HG03520 (cell line): Measurements from ENCODE around the gene KCNJ16.
A peak's percentile ranks its signal among the peaks of the same experiment; 100 is the strongest.

ENCODE experiments used
- ATAC-seq: cut with Tn5 transposase; IDR thresholded peaks from one replicate; pipeline ENCODE4 v1.9.1; 2021; ENCODE audit warnings: mild to moderate bottlenecking, moderate library complexity; ENCODE audit not compliant: unreplicated experiment

The KCNJ16 gene

GRCh38 chr17:70168044-70168976, 93.3 kb downstream of the KCNJ16 start:
- ATAC-seq: no peak

GRCh38 chr17:70168977-70169708, 94.1 kb downstream of the KCNJ16 start, which contains the start of gene KCNJ2:
KCNJ2 (plus strand) TSS chr17:70169532; CDS start chr17:70175040, 5,508 bp downstream.
- ATAC-seq: peak; percentile 93

DNA sequence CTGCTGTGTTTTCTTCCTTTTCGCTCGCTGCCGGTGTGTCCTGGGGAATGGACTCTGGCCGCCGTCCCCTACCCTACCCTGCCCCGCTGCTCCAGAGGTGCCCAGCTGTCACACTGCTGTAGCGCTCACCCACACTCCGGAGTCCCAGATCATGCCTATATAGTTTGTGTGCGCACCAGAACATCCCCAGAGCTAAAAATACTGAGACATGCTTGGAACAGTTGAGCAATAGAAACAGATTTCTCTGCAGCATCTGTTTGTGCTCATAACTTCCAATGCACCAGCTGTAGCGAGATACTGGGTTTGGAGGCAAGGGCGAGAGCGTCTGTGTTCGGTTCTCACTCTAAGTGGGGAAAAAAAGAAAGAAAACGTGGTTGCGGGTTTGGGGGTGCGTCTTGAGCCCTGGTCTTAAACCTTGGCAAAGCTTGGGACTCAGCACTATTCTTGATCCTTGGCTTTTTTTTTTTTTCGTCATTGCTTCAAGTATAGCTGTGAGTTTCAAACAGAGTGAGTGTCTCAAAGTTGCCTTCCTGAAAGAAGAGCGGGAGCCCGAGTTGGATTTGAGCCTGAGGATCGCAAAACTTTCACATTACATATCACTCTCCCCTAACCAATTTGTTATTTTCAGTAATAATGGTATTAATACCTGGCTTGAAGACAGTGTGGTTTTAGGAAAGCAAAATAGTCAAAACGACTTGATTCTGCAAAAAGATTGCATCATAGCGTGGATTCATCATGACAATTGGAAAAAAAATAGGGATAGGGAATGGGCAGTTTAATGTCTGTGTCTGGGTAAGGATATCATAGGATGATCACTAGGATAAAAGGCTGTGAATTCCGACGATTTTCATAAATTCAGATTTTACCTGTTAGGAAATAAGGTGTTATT, 94.9 kb downstream of the KCNJ16 start:
- no peak for ATAC-seq

DNA sequence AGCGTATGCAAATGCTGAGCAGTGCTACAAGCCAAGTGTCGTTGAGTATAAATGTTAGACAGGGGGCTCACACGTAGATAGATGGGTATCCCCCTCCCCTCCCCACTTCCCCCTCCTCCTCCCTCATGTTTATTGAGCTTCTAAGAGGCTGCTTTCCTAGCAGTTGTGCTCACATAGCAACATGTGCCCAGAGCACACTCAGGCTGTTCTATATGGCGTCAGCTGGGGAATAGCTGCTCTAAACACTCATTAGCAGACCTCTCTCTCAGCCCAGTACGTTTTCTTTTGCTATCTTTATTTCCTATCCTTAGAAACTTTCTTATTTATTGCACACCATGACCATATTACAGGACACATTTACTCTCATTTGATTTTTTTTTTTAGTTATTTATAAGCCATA, 96.1 kb downstream of the KCNJ16 start:
- no peak for ATAC-seq

GRCh38 chr17:70172449-70172848, 97.4 kb downstream of the KCNJ16 start:
- no peak for ATAC-seq

DNA sequence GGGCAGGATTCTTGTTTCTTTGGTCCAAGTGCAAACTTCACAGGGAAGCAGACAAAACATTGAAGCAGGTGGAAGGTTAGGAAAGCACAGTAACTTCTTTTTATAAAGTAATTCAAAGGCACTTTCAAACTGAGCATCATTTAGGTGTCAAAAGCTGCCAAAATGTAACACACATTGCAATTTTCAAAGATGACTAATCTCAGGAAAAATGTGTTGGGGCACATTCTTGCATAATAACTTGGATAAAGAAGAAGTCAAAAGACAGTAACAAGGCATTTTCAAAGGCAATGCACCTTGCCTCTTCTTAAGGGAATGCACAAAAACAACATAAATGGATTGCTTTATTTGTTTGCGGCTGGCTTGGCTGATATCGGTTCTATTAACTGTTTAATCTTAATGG, 97.9 kb downstream of the KCNJ16 start:
- ATAC-seq: no peak

- ATAC-seq: no peak
Observed at GRCh38 chr17:70173681-70174080, 98.7 kb downstream of the KCNJ16 start.

GRCh38 chr17:70181376-70181775, 106.4 kb downstream of the KCNJ16 start:
- ATAC-seq: no peak

- ATAC-seq: no peak
Observed at GRCh38 chr17:70181866-70182265, 106.8 kb downstream of the KCNJ16 start.

DNA sequence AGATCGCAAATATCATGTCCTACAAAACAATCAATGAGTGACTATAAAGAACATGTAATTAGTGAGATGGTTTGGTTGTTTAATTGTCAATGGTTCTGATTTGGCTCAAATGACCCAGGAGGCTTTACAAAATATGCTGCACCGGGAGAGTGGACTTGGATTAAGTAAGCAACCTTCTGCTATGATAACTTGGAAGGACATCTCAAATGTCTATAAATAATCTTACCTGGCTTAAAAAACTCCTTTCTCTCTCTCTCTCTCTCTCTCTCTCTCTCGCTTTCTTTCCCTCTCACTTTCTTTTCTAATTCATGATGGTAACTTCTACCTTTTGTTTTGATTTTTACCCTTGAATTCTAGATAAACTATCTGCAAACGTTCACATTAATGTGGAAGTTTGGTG, 108.5 kb downstream of the KCNJ16 start:
- ATAC-seq: no peak

DNA sequence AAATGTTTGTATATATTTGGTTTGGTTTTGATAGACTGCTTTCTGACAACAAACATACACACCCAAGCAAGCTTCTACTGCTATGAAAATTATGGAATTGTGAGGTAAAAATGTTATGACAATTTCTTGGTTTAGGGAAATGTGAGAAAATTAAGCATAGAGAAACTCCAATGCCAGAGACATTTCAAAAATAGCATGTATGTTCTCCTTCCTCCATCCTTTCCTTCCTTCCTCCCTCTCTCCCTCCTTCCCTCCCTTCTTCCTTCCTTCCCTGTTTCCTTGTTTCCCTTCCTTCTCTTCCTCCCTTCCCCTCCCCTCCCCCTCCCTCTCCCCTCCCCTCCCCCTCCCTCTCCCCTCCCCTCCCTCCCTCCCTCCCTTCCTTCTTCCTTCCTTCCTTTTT, 109.2 kb downstream of the KCNJ16 start:
- ATAC-seq: no peak

- no peak for ATAC-seq
Observed at GRCh38 chr17:70184770-70185169, 109.7 kb downstream of the KCNJ16 start.
